ENCODE data around the gene STAT1. TPM values are rescaled to one million over a fixed set of nuclear protein-coding genes. Genes with fewer than 3 reads are reported as not detected.
"Not testable (repeated sequence)": the region's sequence is repeated elsewhere in the genome, so short reads cannot be mapped to it uniquely, and the experiment has no call there.

Gene STAT1
- polyA plus RNA-seq, 2 donors: 6.4 to 16.7 TPM

DNA sequence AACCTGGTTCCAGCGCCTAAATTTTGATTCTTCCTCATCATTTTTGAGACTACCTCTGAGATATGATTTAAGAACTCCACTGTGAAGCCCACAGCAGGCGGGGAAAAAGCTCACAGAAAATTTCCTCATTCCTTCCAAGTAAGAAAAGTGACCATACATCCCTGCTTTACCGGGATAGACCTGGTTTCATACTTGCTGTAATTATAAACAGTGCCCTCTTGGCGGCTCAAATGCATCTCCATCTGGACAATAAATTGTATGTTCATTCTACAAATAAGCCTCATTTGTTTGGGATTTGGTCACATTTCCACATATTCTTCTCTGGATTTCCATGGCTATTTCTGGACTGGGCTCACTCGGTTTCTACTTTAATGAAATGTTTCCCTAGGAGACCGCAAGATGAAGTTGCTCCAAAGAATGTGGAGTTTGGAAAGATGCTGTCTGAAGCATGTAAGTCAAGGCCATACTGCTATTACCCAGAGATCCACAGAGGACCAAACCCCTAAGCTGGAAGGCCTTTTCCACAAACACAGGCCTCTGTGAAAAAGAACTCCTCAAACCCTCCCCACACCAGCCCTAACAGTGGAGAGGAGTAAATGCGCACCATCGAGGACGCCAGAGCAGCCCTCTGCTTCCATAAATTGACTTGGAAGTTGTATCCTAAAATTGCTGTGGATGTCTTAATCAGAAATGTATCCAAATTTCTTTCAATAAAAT, 13.9 kb downstream of the STAT1 start:
- Histone ChIP-seq H3K9me3 (ENCODE audit: control insufficient read depth in 2 of 2, insufficient read depth in 1 of 2, low read depth in 1 of 2, low read length in 1 of 2) (peaks cover 0 to 3% of the 10 kb centered on the region in 2 donors), H3K36me3 (ENCODE audit: control insufficient read depth in 2 of 2, insufficient read depth in 2 of 2, low read length in 1 of 2) (peaks cover 22 to 32% of the 10 kb centered on the region in 2 donors), H3K27ac (ENCODE audit: low read depth in 2 of 2, low read length in 1 of 2) (no peak overlapping the region), H3K4me1 (ENCODE audit: control insufficient read depth in 2 of 2, insufficient read depth in 2 of 2, low read length in 1 of 2) (no peaks in the 10 kb centered on the region), H3K27me3 (ENCODE audit: control insufficient read depth in 1 of 2, insufficient read depth in 2 of 2, low read length in 2 of 2) (no peaks in the 10 kb centered on the region), H3K4me3 (ENCODE audit: low read depth in 1 of 2, low read length in 2 of 2) (no peak overlapping the region)
- WGBS, 2 donors: 91 to 92% methylated on average over 9 of the region's 9 CpGs

DNA sequence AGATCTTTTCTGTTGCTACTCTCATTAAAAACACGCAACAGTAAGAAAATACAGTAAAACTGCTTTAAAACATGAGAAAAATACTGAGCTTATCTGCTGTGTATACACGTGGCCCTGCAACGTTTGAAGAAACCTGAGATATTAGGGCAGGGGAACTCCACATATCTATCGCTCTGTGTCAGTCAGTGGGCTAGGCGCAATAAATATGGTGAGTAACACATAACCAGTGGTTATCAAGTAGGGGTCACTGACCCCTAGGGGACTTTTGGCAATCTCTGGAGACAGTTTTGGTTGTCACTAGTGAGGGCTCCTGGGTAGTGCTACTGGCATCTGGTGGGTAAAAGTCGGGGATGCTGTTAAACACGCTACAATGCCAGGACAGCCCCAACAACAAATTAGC, 14.9 kb downstream of the STAT1 start:
- H3K36me3 ChIP-seq (ENCODE audit: control insufficient read depth in 2 of 2, insufficient read depth in 2 of 2, low read length in 1 of 2): peaks cover 20 to 31% of the 10 kb centered on the region in 2 donors
- no peak overlapping the region for H3K27ac ChIP-seq (ENCODE audit: low read depth in 2 of 2, low read length in 1 of 2)
- 89 to 90% methylated on average over 7 of the region's 7 CpGs for WGBS, 2 donors

DNA sequence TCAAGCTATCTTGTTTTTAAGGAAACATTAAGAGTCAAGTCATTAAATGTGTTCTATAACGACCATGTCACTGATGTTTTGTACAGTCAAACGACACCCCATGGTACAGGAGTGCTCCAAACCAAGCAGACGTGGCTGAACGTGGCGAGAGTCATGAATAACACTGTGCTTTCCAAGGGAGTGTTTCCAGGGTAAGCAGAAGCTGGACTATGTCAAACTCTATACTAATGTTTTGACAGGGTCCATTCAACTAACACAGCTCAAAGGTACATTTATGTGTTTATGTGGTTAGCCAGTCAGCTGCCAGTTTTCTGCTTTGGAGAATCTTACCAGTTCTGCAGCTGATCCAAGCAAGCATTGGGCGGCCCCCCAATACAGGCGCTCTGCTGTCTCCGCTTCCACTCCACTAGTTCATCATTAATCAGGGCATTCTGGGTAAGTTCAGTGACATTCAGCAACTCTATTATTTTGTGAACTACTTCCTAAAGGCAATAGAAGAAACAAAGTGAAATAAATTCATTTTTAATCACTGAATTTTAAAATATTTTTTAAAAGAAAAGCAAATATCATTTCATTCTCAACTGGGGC, 16.4 kb downstream of the STAT1 start:
- Histone ChIP-seq H3K27me3 (ENCODE audit: control insufficient read depth in 1 of 2, insufficient read depth in 2 of 2, low read length in 2 of 2) (no peaks in the 10 kb centered on the region), H3K4me3 (ENCODE audit: low read depth in 1 of 2, low read length in 2 of 2) (no peak overlapping the region), H3K4me1 (ENCODE audit: control insufficient read depth in 2 of 2, insufficient read depth in 2 of 2, low read length in 1 of 2) (no peaks in the 10 kb centered on the region), H3K36me3 (ENCODE audit: control insufficient read depth in 2 of 2, insufficient read depth in 2 of 2, low read length in 1 of 2) (peaks cover 18 to 26% of the 10 kb centered on the region in 2 donors), H3K27ac (ENCODE audit: low read depth in 2 of 2, low read length in 1 of 2) (no peak overlapping the region), H3K9me3 (ENCODE audit: control insufficient read depth in 2 of 2, insufficient read depth in 1 of 2, low read depth in 1 of 2, low read length in 1 of 2) (no peaks in the 10 kb centered on the region)
- 85 to 88% methylated on average over 8 of the region's 8 CpGs for whole genome bisulfite sequencing, 2 donors

More for the DNA sequence above, 14.9 kb downstream of the STAT1 start:
- Histone ChIP-seq H3K4me1 (ENCODE audit: control insufficient read depth in 2 of 2, insufficient read depth in 2 of 2, low read length in 1 of 2) (no peaks in the 10 kb centered on the region), H3K4me3 (ENCODE audit: low read depth in 1 of 2, low read length in 2 of 2) (no peak overlapping the region), H3K9me3 (ENCODE audit: control insufficient read depth in 2 of 2, insufficient read depth in 1 of 2, low read depth in 1 of 2, low read length in 1 of 2) (peaks cover 0 to 3% of the 10 kb centered on the region in 2 donors), H3K27me3 (ENCODE audit: control insufficient read depth in 1 of 2, insufficient read depth in 2 of 2, low read length in 2 of 2) (no peaks in the 10 kb centered on the region)

DNA sequence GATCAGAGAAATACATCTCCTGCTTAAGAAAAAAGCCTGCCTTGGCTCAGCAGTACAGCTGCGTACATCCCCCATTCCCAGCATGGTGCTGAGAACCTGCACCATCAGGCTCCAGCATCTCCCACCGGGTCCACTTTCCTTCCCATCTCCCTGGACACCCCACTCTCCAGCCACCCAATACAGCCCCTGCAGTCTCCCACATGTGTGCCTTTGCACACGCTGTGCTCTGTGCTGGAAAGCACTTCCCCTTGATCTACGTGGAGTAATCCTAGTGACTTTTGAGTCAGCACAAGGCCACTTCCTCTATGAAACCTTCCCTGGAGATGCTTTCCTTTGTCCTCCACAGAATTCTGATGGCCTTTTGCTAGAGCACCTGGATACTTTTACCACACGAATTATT, 17.0 kb downstream of the STAT1 start:
- H3K4me3 ChIP-seq (ENCODE audit: low read depth in 1 of 2, low read length in 2 of 2): no peak overlapping the region
- H3K27me3 ChIP-seq (ENCODE audit: control insufficient read depth in 1 of 2, insufficient read depth in 2 of 2, low read length in 2 of 2): no peaks in the 10 kb centered on the region
- H3K27ac ChIP-seq (ENCODE audit: low read depth in 2 of 2, low read length in 1 of 2): no peak overlapping the region
- WGBS, 2 donors: 78 to 81% methylated on average over 5 of the region's 5 CpGs
- no peaks in the 10 kb centered on the region for H3K4me1 ChIP-seq (ENCODE audit: control insufficient read depth in 2 of 2, insufficient read depth in 2 of 2, low read length in 1 of 2)
- peaks cover 20 to 26% of the 10 kb centered on the region in 2 donors for H3K36me3 ChIP-seq (ENCODE audit: control insufficient read depth in 2 of 2, insufficient read depth in 2 of 2, low read length in 1 of 2)
- no peaks in the 10 kb centered on the region for H3K9me3 ChIP-seq (ENCODE audit: control insufficient read depth in 2 of 2, insufficient read depth in 1 of 2, low read depth in 1 of 2, low read length in 1 of 2)

DNA sequence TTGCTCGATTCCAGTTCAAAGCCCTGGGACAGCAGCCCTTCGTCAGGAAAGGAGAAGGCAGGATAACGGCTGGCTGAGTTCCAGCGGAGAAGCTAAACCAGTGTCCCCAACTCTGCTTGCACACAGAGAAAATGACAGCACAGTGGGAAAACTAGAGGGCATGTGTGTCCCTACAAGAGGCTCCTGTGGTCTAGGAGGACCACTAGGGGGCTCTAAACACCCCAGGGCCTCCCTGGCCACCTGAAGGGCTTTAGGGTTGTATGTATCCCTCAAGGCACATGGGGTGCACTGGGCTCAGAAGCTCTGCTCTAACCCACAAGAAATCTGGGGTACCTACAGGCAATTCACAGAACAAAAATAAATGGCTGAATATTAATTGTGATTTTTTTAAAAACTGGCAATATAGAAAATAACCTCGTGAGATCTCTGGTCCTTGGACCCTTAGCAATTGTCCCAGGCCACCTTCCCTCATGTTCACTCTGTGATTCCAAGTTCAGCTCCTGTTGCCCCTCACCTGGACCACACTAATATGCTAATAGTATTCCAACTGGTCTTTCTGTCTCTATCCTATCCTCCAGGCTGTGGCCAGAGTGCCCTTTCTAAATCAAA, 17.5 kb downstream of the STAT1 start:
- Histone ChIP-seq H3K9me3 (ENCODE audit: control insufficient read depth in 2 of 2, insufficient read depth in 1 of 2, low read depth in 1 of 2, low read length in 1 of 2) (no peaks in the 10 kb centered on the region), H3K4me3 (ENCODE audit: low read depth in 1 of 2, low read length in 2 of 2) (no peak overlapping the region), H3K27ac (ENCODE audit: low read depth in 2 of 2, low read length in 1 of 2) (no peak overlapping the region), H3K27me3 (ENCODE audit: control insufficient read depth in 1 of 2, insufficient read depth in 2 of 2, low read length in 2 of 2) (no peaks in the 10 kb centered on the region), H3K4me1 (ENCODE audit: control insufficient read depth in 2 of 2, insufficient read depth in 2 of 2, low read length in 1 of 2) (no peaks in the 10 kb centered on the region), H3K36me3 (ENCODE audit: control insufficient read depth in 2 of 2, insufficient read depth in 2 of 2, low read length in 1 of 2) (peaks cover 20 to 26% of the 10 kb centered on the region in 2 donors)
- WGBS, 2 donors: 88 to 90% methylated on average over 5 of the region's 5 CpGs

DNA sequence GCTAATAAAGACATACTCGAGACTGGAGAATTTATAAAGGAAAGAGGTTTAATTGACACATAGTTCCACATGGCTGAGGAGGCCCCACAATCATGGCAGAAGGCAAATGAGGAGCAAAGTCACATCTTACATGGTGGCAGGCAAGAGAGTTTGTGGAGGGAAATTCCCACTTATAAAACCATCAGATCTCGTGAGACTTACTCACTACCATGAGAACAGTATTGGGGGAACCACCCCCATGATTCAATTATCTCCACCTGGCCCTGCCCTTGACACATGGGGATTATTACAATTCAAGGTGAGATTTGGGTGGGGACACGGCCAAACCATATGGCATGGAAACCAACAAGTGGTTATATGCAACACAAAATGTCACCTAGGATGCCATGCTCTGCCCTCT, 18.7 kb downstream of the STAT1 start:
- not testable (repeated sequence) for H3K9me3 ChIP-seq (ENCODE audit: control insufficient read depth in 2 of 2, insufficient read depth in 1 of 2, low read depth in 1 of 2, low read length in 1 of 2); H3K4me1 ChIP-seq (ENCODE audit: control insufficient read depth in 2 of 2, insufficient read depth in 2 of 2, low read length in 1 of 2); H3K4me3 ChIP-seq (ENCODE audit: low read depth in 1 of 2, low read length in 2 of 2); H3K27me3 ChIP-seq (ENCODE audit: control insufficient read depth in 1 of 2, insufficient read depth in 2 of 2, low read length in 2 of 2); H3K27ac ChIP-seq (ENCODE audit: low read depth in 2 of 2, low read length in 1 of 2)
- H3K36me3 ChIP-seq (ENCODE audit: control insufficient read depth in 2 of 2, insufficient read depth in 2 of 2, low read length in 1 of 2): peaks cover 20 to 28% of the 10 kb centered on the region in 2 donors
- WGBS, 2 donors: 87 to 96% methylated on average over 3 of the region's 3 CpGs

DNA sequence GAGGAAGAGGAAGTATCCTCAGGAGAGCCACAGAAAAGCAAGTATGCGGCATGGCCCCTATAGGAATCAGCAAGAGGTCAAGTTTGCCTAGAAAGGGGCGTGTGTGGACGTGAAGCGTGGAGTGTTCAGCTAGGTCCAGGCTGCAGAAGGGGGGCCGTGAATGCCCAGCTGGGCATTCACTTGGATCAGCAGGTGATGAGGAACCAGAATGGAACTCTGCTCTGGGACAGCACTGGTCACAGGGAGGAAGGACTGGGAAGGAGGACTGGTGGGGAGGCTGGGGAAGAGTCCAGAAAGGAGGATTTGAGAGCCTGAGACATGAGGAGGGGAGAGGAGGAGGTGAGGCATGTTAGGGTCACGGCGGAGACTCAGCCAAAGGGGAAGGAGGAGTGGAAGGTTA, 19.8 kb downstream of the STAT1 start:
- WGBS, 2 donors: 96% methylated on average over 7 of the region's 7 CpGs
- Histone ChIP-seq H3K27ac (ENCODE audit: low read depth in 2 of 2, low read length in 1 of 2) (no peak overlapping the region), H3K36me3 (ENCODE audit: control insufficient read depth in 2 of 2, insufficient read depth in 2 of 2, low read length in 1 of 2) (peaks cover 23 to 28% of the 10 kb centered on the region in 2 donors)

DNA sequence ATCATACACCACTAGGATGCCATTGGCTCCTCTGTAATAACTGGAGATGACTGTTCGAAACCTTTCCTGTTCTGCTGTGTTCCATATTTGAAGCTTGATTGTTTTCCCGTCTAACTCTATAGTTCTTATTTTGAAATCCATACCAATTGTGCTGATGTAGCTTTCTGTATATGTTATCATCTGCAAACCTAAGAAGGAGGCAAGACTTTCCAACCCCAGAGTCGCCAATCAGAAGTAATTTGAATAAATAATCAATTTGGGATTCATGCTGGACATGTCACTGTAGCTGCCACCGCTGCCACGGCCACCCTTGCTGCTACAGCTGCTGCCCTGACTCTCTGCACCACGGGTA, 20.7 kb downstream of the STAT1 start:
- Histone ChIP-seq H3K27ac (ENCODE audit: low read depth in 2 of 2, low read length in 1 of 2) (no peak overlapping the region), H3K4me1 (ENCODE audit: control insufficient read depth in 2 of 2, insufficient read depth in 2 of 2, low read length in 1 of 2) (no peaks in the 10 kb centered on the region), H3K36me3 (ENCODE audit: control insufficient read depth in 2 of 2, insufficient read depth in 2 of 2, low read length in 1 of 2) (peaks cover 28 to 32% of the 10 kb centered on the region in 2 donors), H3K27me3 (ENCODE audit: control insufficient read depth in 1 of 2, insufficient read depth in 2 of 2, low read length in 2 of 2) (no peaks in the 10 kb centered on the region), H3K4me3 (ENCODE audit: low read depth in 1 of 2, low read length in 2 of 2) (no peak overlapping the region), H3K9me3 (ENCODE audit: control insufficient read depth in 2 of 2, insufficient read depth in 1 of 2, low read depth in 1 of 2, low read length in 1 of 2) (no peaks in the 10 kb centered on the region)
- 93 to 94% methylated on average over 6 of the region's 6 CpGs for WGBS, 2 donors

More for the DNA sequence above, 19.8 kb downstream of the STAT1 start:
- Histone ChIP-seq H3K4me3 (ENCODE audit: low read depth in 1 of 2, low read length in 2 of 2) (no peak overlapping the region), H3K9me3 (ENCODE audit: control insufficient read depth in 2 of 2, insufficient read depth in 1 of 2, low read depth in 1 of 2, low read length in 1 of 2) (no peaks in the 10 kb centered on the region), H3K27me3 (ENCODE audit: control insufficient read depth in 1 of 2, insufficient read depth in 2 of 2, low read length in 2 of 2) (no peaks in the 10 kb centered on the region), H3K4me1 (ENCODE audit: control insufficient read depth in 2 of 2, insufficient read depth in 2 of 2, low read length in 1 of 2) (no peaks in the 10 kb centered on the region)

DNA sequence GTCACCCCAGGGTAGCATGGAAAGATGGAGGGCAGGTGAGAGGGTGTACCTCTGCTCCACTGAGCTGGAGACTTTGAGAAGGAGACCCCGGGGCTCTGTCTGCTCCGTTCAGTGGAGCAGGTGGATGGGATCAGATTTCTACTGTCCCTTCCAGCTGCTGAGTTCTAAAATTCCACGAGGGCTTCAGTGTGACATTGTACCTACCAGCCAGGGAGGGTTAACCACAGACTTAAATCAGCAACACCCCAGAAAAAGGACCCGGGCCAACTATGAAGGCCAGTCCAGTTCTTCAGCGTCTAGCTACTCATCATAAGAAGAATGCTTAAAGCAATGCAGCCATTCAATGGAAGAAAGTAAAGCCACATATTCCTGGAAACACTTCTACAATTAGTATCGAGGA, 23.8 kb downstream of the STAT1 start:
- 88 to 89% methylated on average over 6 of the region's 6 CpGs for WGBS, 2 donors
- no peaks in the 10 kb centered on the region for H3K27me3 ChIP-seq (ENCODE audit: control insufficient read depth in 1 of 2, insufficient read depth in 2 of 2, low read length in 2 of 2)
- H3K36me3 ChIP-seq (ENCODE audit: control insufficient read depth in 2 of 2, insufficient read depth in 2 of 2, low read length in 1 of 2): peaks cover 30 to 41% of the 10 kb centered on the region in 2 donors
- no peaks in the 10 kb centered on the region for H3K4me1 ChIP-seq (ENCODE audit: control insufficient read depth in 2 of 2, insufficient read depth in 2 of 2, low read length in 1 of 2)
- H3K4me3 ChIP-seq (ENCODE audit: low read depth in 1 of 2, low read length in 2 of 2): no peak overlapping the region
- H3K27ac ChIP-seq (ENCODE audit: low read depth in 2 of 2, low read length in 1 of 2): no peak overlapping the region
- no peaks in the 10 kb centered on the region for H3K9me3 ChIP-seq (ENCODE audit: control insufficient read depth in 2 of 2, insufficient read depth in 1 of 2, low read depth in 1 of 2, low read length in 1 of 2)

All from esophagus (tissue), 2 donors.